Gastroesophageal sphincter (tissue), 4 donors: Measurements from ENCODE around the gene BMPR1A. TPM values are rescaled to one million over a fixed set of nuclear protein-coding genes. Genes with fewer than 3 reads are reported as not detected.
"Not testable (repeated sequence)": the region's sequence is repeated elsewhere in the genome, so short reads cannot be mapped to it uniquely, and the experiment has no call there.

ENCODE experiments used
- ATAC-seq: fragments of 150-250 bp; one replicate; pipeline ENCODE4 v1.9.1; 2016; ENCODE audit warnings: mild to moderate bottlenecking, moderate library complexity
- H3K27ac ChIP-seq, 4 donors: fragments of 200-600 bp; sonication (generic) in 3 of 4; 1 replicate in 3 of 4; 2 replicates in 1 of 4; pipeline ENCODE4 v1.5.1; 2016 to 2019
- H3K27me3 ChIP-seq: fragments of 200-600 bp; sonication (generic); one replicate; pipeline ENCODE4 v1.5.1; 2019
- H3K36me3 ChIP-seq, 2 donors: fragments of 200-600 bp; sonication (generic); one replicate each; pipeline ENCODE4 v1.5.1; 2019; ENCODE audit warnings: control low read depth in 1 of 2
- H3K4me1 ChIP-seq, 3 donors: fragments of 200-600 bp; sonication (generic); 1 replicate in 2 of 3; 2 replicates in 1 of 3; pipeline ENCODE4 v1.5.1; 2016 to 2019; ENCODE audit warnings: control low read depth in 2 of 3
- H3K4me3 ChIP-seq, 2 donors: fragments of 200-600 bp; sonication (generic); one replicate each; pipeline ENCODE4 v1.5.1; 2019; ENCODE audit warnings: mild to moderate bottlenecking in 1 of 2, moderate library complexity in 1 of 2
- H3K9me3 ChIP-seq, 3 donors: fragments of 200-600 bp; sonication (generic); one replicate each; pipeline ENCODE4 v1.5.1; 2017 to 2019; ENCODE audit warnings: control low read depth in 2 of 3
- CTCF ChIP-seq, 4 experiments: fragments of 200-600 bp in 2 of 4; fragments of 450-650 bp in 2 of 4; sonication (generic) in 1 of 4; IDR thresholded peaks; one replicate each; pipeline ENCODE4 v1.5.1; 2017 to 2019; ENCODE audit warnings: antibody characterized with exemption in 4 of 4, mild to moderate bottlenecking in 2 of 4, moderate library complexity in 2 of 4
- EP300 ChIP-seq: sonication (generic); formaldehyde crosslinking; IDR thresholded peaks from one replicate; pipeline ENCODE4 v1.6.1; 2017; ENCODE audit warnings: antibody characterized with exemption, mild to moderate bottlenecking
- POLR2A ChIP-seq, 2 donors: fragments of 450-650 bp; IDR thresholded peaks; one replicate each; pipeline ENCODE4 v1.6.1; 2017; ENCODE audit warnings: antibody characterized with exemption in 2 of 2, mild to moderate bottlenecking in 2 of 2, moderate library complexity in 1 of 2
- POLR2AphosphoS5 ChIP-seq: sonication (generic); formaldehyde crosslinking; IDR thresholded peaks from one replicate; pipeline ENCODE4 v1.6.1; 2017; ENCODE audit warnings: antibody characterized with exemption
- WGBS, 2 donors: methylation state at CpG; one replicate each; pipeline ENCODE4 v1.1.5; 2018; ENCODE audit warnings: low coverage in 1 of 2; 5-methylcytosine and 5-hydroxymethylcytosine counted together
- total RNA-seq, 4 donors: library from RNA; depleted of rRNA; stranded (reverse); fragments of >200 nt; gene quantifications; one replicate each; pipeline ENCODE4 v1.1.0, GENCODE V29; 2016

BMPR1A gene
- total RNA-seq, 4 donors from 2014 or later: 91.5 to 121 (median 117) TPM

- Histone ChIP-seq H3K4me3 (no peak overlapping the region), H3K36me3 (peaks cover 0 to 31% of the 10 kb centered on the region in 2 donors), H3K9me3 (no peaks in the 10 kb centered on the region), H3K27ac (peak overlapping the region in 1 of 4 donors; percentile 1), H3K4me1 (peaks cover 0 to 41% (median 3%) of the 10 kb centered on the region in 3 donors), H3K27me3 (peaks cover under 1% of the 10 kb centered on the region)
- TF ChIP-seq POLR2AphosphoS5: no peak
- no peak for TF ChIP-seq EP300
- TF ChIP-seq POLR2A (IDR thresholded peaks at IDR 0.05): no peak
- TF ChIP-seq CTCF (IDR thresholded peaks at IDR 0.05): no peak
- ATAC-seq: no peak
- WGBS, 2 donors: no CpG with 5 or more reads among the region's 2 CpGs
These were observed 181.8 kb downstream of the BMPR1A start for GRCh38 chr10:86938260-86938659.

GRCh38 chr10:86940076-86940475 lies 183.7 kb downstream of the BMPR1A start:
- ATAC-seq, H3K27me3 ChIP-seq, H3K9me3 ChIP-seq, H3K4me3 ChIP-seq, H3K27ac ChIP-seq: not testable (repeated sequence)
- 80 to 81% methylated on average over 9 to 13 of the region's 16 CpGs for WGBS, 2 donors
- Histone ChIP-seq H3K36me3 (peaks cover 0 to 33% of the 10 kb centered on the region in 2 donors), H3K4me1 (peaks cover 0 to 50% (median 3%) of the 10 kb centered on the region in 3 donors)

GRCh38 chr10:86940677-86941076 lies 184.3 kb downstream of the BMPR1A start:
- no peak for ATAC-seq
- 100% methylated on average over 1 of the region's 6 CpGs; no CpG with 5 or more reads in 1 of the 2 donors for WGBS, 2 donors
- peaks cover 4% of the 10 kb centered on the region for H3K27me3 ChIP-seq
- H3K27ac ChIP-seq: no peak overlapping the region
- no peaks in the 10 kb centered on the region for H3K9me3 ChIP-seq
- no peak for TF ChIP-seq CTCF (IDR thresholded peaks at IDR 0.05)
- TF ChIP-seq POLR2AphosphoS5: no peak
- TF ChIP-seq POLR2A (IDR thresholded peaks at IDR 0.05): no peak
- TF ChIP-seq EP300: no peak
- H3K4me1 ChIP-seq: peaks cover 0 to 56% (median 3%) of the 10 kb centered on the region in 3 donors
- no peak overlapping the region for H3K4me3 ChIP-seq
- H3K36me3 ChIP-seq: peaks cover 0 to 33% of the 10 kb centered on the region in 2 donors

- Histone ChIP-seq H3K4me3 (no peak overlapping the region), H3K9me3 (no peaks in the 10 kb centered on the region), H3K4me1 (peaks cover 0 to 63% (median 8%) of the 10 kb centered on the region in 3 donors), H3K36me3 (peaks cover 0 to 28% of the 10 kb centered on the region in 2 donors), H3K27me3 (peaks cover 4% of the 10 kb centered on the region), H3K27ac (no peak overlapping the region)
- no peak for ATAC-seq
- TF ChIP-seq POLR2AphosphoS5 (no peak), POLR2A (IDR thresholded peaks at IDR 0.05) (no peak), CTCF (IDR thresholded peaks at IDR 0.05) (no peak), EP300 (no peak)
- 86 to 100% methylated on average over 1 to 2 of the region's 2 CpGs for WGBS, 2 donors
These were observed 185.0 kb downstream of the BMPR1A start for GRCh38 chr10:86941426-86941825.

- H3K4me3 ChIP-seq: no peak overlapping the region
- TF ChIP-seq POLR2AphosphoS5 (no peak), POLR2A (IDR thresholded peaks at IDR 0.05) (no peak), CTCF (IDR thresholded peaks at IDR 0.05) (no peak), EP300 (no peak)
- peaks cover 0 to 23% of the 10 kb centered on the region in 2 donors for H3K36me3 ChIP-seq
- H3K4me1 ChIP-seq: peaks cover 0 to 66% (median 8%) of the 10 kb centered on the region in 3 donors
- H3K27me3 ChIP-seq: peaks cover 4% of the 10 kb centered on the region
- H3K9me3 ChIP-seq: no peaks in the 10 kb centered on the region
- H3K27ac ChIP-seq: peak overlapping the region in 1 of 4 donors; percentile 17
- no peak for ATAC-seq
- WGBS, 2 donors: 86% methylated on average over 2 of the region's 14 CpGs; no CpG with 5 or more reads in 1 of the 2 donors
These were observed 185.6 kb downstream of the BMPR1A start for GRCh38 chr10:86941991-86942421.
